ENCODE results near the gene SDR9C7.
"Not testable (repeated sequence)": the region's sequence is repeated elsewhere in the genome, so short reads cannot be mapped to it uniquely, and the experiment has no call there.

The SDR9C7 gene

DNA sequence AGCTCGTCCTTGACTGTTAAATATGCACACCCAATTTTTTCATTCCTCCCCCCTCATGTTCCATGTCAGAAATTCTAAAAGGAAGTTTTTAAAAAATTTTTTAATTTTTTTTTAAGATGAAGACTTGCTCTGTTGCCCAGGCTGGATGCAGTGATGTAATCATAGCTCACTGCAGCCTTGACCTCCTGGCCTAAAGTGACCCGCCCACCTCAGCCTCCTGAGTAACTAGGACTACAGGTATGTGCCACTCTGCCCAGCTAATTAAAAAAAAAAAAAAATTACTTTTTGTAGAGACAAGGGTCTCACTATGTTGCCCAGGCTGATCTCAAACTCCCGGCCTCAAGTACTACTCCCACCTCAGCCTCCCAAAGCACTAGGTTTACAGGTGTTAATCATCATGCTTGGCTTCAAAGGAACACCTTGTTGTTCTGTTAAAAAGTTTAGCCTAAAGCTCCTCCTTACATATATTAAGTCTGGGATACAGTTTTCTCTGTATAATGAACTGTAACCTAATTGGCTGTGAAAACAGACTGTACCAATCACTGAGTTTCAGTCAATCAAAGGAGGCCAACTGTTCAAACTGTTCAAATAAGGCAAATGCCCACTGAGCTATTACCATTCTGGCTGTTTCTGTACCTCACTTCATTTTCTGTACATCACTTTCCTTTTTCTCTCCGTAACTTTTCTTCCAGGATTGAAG is 17.8 kb downstream of the SDR9C7 start:
- DNase-seq (ENCODE audit: low read depth, low spot score), result no peak

DNA sequence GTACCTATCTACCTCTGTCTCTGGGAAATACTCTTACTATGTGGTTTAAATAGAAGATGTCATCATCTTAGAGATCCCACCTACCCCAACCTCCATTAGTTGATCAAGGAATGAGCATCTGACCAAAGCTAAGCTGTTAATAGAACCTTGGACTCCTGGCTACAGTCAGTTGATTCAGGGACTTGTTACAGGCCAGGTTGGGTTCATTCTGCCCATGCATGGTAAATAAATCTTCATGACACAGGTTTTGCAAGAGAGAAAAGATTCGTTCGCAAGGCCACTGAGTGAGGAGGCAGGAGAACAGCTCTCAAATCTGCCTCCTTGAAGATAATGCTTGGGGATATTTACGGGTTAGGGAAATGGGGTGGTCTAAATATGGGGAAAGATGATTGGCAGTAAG is 19.5 kb downstream of the SDR9C7 start:
- DNase-seq (ENCODE audit: low read depth, low spot score), result no peak

- no peak for DNase-seq (ENCODE audit: low read depth, low spot score)
Measured at GRCh38 chr12:56914256-56914655, 20.0 kb downstream of the SDR9C7 start.

GRCh38 chr12:56909403-56909802 is 24.8 kb downstream of the SDR9C7 start:
- not testable (repeated sequence) for DNase-seq (ENCODE audit: low read depth, low spot score)

GRCh38 chr12:56908136-56908535 is 26.1 kb downstream of the SDR9C7 start:
- no peak for DNase-seq (ENCODE audit: low read depth, low spot score)

DNA sequence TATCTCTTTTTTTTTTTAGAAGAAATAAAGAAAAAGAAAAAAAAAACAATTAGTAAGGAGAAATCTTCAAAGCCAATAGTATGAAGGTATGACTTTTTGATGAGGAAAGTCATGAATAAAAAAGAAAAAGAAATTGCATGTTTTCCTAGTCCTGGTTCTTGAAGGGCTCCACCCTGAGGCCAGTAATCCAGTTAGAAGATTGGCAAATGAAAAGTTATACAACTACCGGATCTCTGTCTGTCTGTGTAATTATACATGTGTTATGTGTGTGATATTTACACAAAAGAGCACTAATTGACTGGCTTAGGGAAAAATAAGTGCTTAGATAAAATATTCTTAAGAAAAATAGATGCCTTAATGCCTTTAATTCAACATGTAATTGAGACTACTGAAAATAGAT is 28.4 kb downstream of the SDR9C7 start:
- no peak for DNase-seq (ENCODE audit: low read depth, low spot score)

DNA sequence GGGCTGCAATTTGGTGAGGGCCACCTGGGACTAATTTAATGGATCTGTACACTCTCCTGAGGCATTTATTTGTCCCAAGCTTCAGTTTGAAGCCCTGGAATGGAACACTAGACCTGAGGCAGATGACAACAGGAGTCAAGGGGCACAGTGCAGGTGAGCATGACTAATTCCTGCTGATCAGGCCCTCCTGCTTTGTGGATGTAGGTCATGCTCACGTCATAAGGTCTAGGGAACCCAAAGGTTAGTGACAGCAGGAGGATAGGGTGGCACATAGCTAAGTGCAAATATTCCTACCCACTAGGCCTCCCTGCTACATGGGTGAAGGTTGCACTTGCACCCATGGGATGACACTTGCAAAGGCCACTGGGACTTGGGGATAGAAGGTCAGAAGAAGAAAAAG is 30.8 kb downstream of the SDR9C7 start:
- DNase-seq (ENCODE audit: low read depth, low spot score), result no peak

GRCh38 chr12:56901313-56901712 is 32.9 kb downstream of the SDR9C7 start:
- not testable (repeated sequence) for DNase-seq (ENCODE audit: low read depth, low spot score)

DNA sequence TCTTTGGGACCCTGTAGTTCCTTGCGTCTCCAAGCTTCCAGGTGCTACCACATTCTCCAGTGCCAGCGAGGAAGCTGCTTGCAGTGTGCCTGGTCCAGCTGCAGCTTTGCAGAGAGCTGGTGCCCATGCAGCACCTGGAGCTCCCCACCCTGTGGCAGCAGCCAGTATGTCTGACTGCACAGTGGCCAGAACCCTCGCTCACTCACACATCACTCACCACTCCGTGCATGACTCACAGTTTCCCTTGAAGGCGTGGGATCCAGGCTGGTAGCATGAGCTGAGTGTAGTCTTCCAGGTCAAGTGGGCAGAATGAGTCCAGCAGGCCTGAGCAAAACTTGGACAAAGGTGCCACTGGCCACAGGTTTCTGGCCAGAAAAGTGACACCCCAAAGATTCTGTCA is 33.6 kb downstream of the SDR9C7 start:
- no peak for DNase-seq (ENCODE audit: low read depth, low spot score)

GRCh38 chr12:56898938-56899337 is 35.3 kb downstream of the SDR9C7 start:
- DNase-seq (ENCODE audit: low read depth, low spot score), result no peak

GRCh38 chr12:56897844-56898361 is 36.3 kb downstream of the SDR9C7 start:
- DNase-seq (ENCODE audit: low read depth, low spot score), result no peak

- no peak for DNase-seq (ENCODE audit: low read depth, low spot score)
Measured at GRCh38 chr12:56896082-56896481, 38.1 kb downstream of the SDR9C7 start.

GRCh38 chr12:56894698-56895368 is 39.4 kb downstream of the SDR9C7 start:
- DNase-seq (ENCODE audit: low read depth, low spot score), result no peak

DNA sequence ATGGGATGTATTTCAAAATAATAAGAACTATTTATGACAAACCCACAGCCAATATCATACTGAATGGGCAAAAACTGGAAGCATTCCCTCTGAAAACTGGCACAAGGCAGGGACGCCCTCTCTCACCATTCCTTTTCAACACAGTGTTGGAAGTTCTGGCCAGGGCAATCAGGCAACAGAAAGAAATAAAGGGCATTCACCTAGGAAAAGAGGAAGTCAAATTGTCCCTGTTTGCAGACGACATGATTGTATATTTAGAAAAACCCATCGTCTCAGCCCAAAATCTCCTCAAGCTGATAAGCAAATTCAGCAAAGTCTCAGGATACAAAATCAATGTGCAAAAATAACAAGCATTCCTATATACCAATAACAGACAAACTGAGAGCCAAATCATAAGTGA is 42.3 kb downstream of the SDR9C7 start:
- DNase-seq (ENCODE audit: low read depth, low spot score), result not testable (repeated sequence)

DNA sequence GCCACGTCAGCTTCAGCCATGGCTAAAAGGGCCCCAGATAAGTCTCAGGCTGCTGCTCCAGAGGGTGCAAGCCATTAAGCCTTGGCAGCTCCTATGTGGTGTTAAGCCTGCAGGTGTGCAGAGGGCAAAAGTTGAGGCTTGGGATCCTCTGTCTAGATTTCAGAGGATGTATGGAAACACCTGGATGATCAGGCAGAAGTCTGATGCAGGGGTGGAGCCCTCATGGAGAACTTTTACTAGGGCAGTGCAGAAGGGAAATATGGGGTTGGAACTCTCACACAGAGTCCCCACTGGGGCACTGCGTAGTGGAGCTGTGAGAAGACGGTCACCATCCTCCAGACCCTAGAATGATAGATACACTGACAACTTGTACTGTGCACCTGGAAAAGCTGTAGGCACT is 47.9 kb downstream of the SDR9C7 start:
- DNase-seq (ENCODE audit: low read depth, low spot score), result no peak

DNA sequence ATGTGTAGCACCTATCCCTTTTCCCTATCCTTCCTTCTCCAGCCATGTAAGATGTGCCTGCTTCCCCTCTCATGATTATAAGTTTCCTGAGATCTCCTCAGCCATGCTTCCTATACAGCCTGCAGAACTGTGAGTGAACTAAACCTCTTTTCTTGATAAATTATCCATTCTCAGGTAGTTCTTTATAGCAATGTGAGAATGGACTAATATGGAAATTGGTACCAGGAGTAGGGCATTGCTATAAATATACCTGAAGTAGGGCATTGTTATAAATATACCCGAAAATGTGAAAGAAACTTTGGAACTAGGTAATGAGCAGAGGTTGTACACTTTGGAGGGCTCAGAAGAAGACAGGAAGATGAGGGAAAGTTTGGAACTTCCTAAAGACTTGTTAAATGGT is 48.9 kb downstream of the SDR9C7 start:
- DNase-seq (ENCODE audit: low read depth, low spot score), result no peak

- no peak for DNase-seq (ENCODE audit: low read depth, low spot score)
Measured at GRCh38 chr12:56884421-56884820, 49.8 kb downstream of the SDR9C7 start.

DNA sequence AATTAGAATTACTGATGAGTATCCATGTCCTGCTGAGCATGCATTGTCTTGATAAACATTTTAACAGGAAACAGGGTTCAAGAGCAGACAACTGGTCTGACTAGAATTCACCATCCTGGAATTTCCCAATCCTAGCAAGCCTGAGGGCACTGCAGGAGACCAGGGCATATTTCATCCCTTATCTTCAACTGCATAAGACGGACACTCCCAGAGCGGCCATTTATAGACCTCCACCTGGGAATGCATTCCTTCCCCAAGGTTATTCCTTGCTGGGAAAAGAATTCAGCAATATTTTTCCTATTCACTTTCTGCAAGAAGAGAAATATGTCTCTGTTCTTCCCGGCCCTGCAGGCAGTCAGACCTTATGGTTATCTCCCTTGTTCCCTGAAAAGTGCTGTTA is 51.8 kb downstream of the SDR9C7 start:
- DNase-seq (ENCODE audit: low read depth, low spot score), result not testable (repeated sequence)

GRCh38 chr12:56880125-56880992 is 53.8 kb downstream of the SDR9C7 start:
- no peak for DNase-seq (ENCODE audit: low read depth, low spot score)

DNA sequence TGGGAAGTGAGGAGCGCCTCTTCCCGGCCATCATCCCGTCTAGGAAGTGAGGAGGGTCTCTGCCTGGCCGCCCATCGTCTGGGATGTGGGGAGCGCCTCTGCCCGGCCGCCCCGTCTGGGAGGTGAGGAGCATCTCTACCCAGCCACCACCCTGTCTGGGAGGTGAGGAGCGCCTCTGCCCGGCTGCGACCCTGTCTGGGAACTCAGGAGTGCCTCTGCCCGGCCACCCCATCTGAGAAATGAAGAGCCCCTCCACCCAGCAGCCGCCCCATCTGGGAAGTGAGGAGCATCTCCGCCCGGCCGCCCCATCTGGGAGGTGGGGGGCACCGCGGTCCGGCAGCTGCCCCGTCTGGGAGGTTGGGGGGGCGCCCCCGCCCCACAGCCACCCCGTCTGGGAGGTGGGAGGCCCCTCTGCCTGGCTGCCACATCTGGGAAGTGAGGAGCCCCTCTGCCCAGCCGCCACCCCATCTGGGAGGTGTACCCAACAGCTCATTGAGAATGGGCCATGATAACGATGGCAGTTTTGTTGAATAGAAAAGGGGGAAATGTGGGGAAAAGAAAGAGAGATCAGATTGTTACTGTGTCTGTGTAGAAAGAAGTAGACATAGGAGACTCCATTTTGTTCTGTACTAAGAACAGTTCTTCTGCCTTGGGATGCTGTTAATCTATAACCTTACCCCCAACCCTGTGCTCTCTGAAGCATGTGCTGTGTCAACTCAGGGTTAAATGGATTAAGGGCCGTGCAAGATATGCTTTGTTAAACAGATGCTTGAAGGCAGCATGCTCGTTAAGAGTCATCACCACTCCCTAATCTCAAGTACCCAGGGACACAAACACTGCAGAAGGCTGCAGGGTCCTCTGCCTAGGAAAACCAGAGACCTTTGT is 54.7 kb downstream of the SDR9C7 start:
- not testable (repeated sequence) for DNase-seq (ENCODE audit: low read depth, low spot score)

- no peak for DNase-seq (ENCODE audit: low read depth, low spot score)
Measured at GRCh38 chr12:56878010-56878339, 56.2 kb downstream of the SDR9C7 start.

Measured in iPS DF 19.7 (cell line).